Stimulated activated CD8-positive, alpha-beta memory T cell treated with anti-CD3 and anti-CD28 coated beads, Interleukin-15, amount 100 ng/mL, for 4 hours (primary cell): Measurements from ENCODE around the gene NSMCE1.
A peak's percentile ranks its signal among the peaks of the same experiment; 100 is the strongest.

Experiments used
- DNase-seq, 2 donors: peaks; one replicate each; pipeline ENCODE4 v3.0.0-alpha.2; 2020; ENCODE audit warnings: low read depth in 2 of 2

Gene NSMCE1

DNA sequence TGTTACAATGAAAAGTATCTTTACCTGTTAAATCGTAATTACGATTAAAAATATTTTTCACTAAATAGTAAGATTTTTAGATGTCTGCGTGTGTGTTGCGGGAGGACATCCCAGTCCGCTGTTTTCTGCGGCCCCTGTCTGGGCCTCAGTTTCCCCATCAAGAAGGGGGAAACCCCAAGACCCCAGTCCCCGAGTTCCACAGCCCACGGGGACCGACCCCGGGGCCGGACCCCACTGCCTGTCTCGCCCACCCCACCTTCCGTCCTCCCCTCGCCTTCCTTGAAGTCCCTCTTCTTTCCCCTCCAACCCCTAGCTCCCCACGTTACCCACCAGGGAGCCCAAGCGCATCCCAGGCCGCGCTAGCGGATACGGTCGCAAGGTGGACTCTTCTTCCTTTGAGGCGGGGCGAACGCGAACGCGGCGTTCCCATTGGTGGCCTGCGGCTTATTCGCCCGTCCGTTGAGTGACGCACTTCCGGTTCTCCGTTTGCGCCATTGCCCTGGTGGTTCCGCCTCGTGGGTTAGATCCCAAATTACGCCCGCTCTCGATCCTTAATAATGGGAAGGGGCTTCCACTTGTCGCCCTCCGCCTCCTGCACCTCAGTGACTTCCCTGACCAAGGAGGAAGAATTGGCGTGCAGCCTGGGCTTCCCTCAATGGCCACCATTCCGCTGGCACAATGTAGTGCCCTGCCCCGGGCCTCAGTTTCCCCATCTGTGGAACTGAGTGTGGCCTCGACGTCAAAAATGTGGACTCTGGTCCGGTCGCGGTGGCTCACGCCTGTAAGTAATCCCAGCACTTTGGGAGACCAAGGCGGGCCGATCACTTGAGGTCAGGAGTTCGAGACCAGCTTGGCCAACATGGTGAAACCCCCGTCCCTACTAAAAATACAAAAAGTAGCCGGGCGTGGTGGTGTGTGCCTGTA, at the start of gene NSMCE1:
NSMCE1 (minus strand) TSS at position 397 of the 924 bp plus-strand sequence. CDS start 11,202 bp downstream, outside the sequence.
- DNase-seq = peak; percentile 87 to 94

GRCh38 chr16:27317738-27318391, 49.3 kb upstream of the NSMCE1 start:
- no peak for DNase-seq

GRCh38 chr16:27317320-27317719, 48.7 kb upstream of the NSMCE1 start:
- DNase-seq = no peak

DNA sequence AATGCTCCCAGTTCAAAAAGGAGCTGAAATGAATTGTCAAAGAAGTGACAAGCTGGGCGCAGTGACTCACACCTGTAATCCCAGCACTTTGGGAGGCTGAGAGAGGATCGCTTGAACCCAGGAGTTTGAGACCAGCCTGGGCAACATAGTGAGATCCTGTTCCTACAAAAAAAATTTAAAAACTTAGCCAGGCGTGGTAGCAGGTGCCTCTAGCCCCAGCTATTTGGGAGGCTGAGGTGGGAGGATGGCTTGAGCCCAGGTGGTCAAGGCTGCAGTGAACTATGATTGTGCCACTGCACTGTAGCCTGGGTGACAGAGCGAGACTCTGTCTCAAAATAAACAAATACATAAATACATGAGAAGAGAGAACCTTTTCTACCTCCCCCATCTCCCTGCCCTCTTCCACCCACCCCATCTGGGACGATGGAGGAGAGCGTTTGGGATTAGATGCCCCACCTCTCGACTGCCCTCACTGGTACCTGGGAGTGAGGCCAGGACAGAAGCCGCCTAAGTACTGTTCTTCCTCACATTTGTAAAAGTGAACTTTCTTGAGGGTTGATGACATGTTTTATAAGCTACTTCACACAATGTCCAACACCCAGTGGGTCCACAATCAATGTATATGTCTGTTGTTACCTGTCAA, 47.6 kb upstream of the NSMCE1 start:
- no peak for DNase-seq

DNA sequence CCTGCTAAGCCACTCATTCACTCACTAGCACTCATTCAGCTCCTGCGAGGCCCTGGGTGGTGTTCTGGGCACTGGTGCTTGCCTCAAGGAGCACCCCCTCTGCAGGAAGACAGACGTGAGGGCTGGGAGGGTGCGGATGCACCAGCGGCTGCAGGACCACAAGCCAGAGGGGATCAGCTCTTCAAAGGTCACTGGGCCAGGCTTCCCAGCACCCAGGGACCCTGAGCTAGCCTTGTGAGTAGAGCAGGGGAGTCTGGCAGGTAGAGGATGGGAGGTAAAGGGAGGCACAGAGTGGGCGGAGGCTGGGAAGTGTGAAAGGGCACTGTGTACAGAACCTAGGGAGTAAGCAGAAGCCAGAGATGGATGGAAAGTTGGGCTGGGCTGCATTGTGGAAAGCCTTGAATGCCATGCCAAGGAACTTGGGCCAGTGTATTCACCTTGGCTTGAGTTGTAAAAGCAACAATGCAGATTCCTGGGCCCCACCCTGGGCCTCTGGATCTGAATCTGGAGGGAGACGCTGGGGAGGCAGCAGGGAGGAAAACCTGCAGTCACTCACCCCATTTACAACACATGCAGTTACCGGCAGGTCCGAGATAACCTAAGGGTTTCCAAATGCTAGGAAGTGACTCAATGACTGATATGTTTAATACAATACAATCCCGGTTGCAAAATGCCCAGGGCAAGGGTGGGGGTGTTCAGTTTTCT, 46.9 kb upstream of the NSMCE1 start:
- DNase-seq = no peak

- DNase-seq = no peak
Observed at GRCh38 chr16:27314986-27315332, 46.4 kb upstream of the NSMCE1 start.

GRCh38 chr16:27314161-27314723, 45.7 kb upstream of the NSMCE1 start:
- DNase-seq = peak; percentile 34 to 35

DNA sequence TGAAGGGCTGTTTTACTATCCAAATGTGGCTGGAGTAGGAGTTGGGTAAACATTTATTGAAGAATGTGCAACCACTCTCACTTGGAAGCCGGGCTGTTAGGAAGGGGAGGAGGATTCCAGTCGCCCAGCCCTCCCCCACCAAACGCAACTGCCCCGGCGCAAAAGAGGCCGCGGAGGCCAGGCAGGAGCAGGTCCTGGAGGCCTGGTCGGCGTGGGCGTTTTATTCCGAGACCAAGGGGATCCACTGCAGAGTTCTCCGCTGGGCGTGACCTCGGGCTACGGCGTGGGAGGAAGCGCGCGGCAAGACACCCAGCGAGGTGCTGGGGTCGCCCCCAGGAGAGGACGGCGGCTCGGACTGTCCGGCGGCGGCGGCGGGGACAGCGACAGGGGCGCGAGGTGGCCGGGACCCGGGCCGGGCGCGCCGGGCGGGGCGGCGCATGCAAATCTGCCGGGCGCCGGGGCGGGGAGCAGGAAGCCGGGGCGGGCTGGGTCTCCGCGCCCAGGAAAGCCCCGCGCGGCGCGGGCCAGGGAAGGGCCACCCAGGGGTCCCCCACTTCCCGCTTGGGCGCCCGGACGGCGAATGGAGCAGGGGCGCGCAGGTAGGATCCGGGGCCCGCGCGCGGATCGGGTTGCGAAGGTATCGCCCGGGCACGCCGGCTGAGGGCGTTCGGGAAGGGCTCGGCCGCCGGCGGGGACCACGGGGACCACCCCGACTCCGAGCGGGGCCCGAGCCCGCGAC, 45.0 kb upstream of the NSMCE1 start, which contains the start of gene IL4R:
IL4R (plus strand) TSS at position 553 of the 739 bp plus-strand sequence. CDS start 26,230 bp downstream, outside the sequence.
- DNase-seq = peak; percentile 36 to 48

DNA sequence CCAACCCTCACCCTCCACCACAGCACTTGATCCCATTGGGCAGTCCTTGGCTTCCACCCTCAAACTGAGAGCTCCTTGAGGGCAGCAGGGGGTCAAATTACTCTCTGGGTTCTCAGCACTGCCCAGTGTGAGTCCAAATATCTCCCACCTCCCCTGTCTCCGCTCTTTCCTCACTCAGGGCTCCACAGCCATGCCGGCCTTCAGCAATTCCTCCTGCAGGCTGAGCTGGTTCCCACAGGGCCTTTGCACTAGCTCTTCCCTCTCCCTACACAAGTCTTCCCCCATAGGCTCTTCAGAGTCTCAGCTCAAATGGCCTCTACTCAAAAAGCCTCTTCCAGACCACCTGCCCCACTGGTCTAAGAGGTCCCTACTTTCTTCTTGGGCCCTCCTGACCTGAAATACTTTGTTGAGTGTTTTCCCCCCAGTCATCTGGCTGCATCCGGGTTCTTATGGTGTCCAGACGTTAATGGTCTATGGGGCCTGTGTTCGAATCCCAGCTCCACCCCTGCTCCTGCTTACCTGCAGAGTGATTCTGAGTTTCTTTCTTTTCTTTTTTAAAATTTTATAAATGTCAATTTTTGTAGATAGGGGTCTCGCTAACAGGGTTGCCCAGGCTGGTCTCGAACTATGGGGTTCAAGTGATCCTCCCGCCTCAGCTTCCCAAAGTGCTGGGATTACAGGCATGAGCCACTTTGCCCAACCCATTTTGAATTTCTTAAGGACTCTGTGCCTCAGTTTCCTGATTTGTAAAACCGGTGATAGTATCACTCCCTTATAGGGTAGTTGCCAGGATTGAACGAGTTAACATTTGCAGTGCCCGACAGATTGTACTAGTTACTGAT, 44.2 kb upstream of the NSMCE1 start:
- no peak for DNase-seq

- DNase-seq = no peak
Observed at GRCh38 chr16:27311897-27312303, 43.3 kb upstream of the NSMCE1 start.

GRCh38 chr16:27311448-27311830, 42.9 kb upstream of the NSMCE1 start:
- no peak for DNase-seq

- no peak for DNase-seq
Observed at GRCh38 chr16:27310576-27311447, 42.2 kb upstream of the NSMCE1 start.

DNA sequence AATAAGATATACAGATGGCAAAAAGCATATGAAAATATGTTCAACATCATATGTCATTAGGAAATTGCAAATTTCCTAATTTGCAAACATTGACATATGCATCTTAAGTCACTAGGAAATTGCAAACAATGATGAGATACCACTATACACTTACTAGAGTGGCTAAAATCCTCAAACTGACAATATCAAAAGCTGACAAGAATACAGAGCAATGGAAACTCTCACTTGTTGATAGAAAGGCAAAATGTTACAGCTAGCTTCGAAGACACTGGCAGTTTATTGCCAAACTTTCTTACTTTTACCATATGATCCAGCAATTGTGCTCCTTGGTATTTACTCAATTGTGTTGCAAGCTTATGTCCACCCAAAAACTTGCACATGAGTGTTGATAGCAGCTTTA, 40.2 kb upstream of the NSMCE1 start:
- no peak for DNase-seq

DNA sequence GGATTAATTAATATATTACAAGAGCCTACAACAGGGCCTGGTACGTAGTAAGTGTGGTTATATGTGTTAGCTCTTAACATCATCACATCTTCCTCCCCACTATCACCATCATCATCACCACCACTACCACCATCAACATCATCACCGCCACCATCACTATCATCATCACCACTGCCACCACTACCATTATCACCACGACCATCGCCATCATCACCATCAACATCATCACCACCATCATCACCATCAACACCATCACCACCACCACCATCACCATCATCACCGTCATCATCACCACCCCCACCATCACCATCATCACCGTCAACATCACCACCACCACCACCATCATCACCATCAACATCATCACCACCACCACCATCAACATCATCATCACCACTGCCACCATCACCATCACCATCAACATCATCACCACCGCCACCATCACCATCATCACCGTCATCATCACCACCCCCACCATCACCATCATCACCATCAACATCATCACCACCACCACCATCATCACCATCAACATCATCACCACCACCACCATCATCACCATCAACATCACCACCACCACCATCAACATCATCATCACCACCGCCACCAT, 37.4 kb upstream of the NSMCE1 start:
- DNase-seq = no peak

DNA sequence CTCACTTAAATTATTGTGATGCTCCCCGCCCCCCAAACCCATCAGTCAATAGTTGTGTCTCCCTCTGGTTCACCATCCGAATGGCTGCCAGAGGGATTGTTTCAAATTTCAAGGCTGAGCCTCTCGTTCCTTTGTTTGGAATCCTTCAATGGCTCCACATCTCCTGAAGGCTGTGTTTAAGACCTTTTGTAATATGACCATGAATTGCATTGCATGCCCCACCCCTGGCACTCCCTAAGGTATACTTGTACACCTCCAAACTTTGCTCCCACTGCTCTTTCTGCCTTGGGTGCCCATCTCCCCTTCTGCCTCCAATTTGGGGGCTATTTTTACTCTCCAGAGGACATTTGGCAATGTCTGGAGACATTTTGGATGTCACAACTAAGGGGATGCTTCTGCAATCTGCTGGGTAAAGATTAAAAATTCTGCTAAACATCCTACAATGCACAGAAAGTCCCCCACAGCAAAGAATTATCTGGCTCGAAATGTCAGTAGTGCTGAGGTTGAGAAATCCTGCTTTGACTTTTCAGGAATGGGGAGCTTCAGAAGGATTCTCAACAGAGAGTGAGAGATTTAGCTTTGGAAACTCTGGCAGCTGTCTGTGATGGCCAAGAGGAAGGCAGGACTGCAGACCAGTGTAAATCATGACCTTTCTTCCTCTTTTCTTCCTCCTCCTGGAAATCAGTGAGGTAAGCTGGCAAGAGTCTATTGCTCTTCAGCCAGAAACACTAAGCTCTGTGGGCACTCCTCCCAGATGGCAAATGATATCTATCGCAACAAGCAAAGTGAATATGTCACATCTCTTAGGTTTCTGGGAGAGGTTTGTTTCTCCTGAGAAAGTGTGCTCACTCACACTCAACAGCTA, 36.5 kb upstream of the NSMCE1 start:
- no peak for DNase-seq

DNA sequence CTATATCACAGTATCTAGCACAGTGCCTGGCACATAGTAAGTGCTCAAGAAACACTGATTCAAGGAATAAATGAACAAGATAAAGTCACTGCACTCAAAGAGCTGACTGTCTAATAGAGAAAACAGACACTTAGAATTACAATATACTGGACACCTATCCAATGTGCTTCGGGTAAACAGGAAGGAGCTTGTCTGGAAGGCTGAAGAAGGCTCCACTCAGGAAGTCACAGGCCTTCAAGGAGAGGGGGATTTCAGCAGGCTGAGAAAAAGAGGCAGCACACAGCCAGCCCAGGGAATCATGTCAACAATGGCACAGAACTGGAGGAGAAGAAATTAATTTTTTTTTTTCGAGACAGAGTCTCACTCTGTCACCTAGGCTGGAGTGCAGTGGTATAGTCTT, 35.5 kb upstream of the NSMCE1 start:
- DNase-seq = no peak
